SK-N-SH (cell line): ENCODE data around the gene MAPK10. TPM values are rescaled to one million over a fixed set of nuclear protein-coding genes. Genes with fewer than 3 reads are reported as not detected.
"Not testable (repeated sequence)": the region's sequence is repeated elsewhere in the genome, so short reads cannot be mapped to it uniquely, and the experiment has no call there.

ENCODE experiments used
- CTCF ChIA-PET: fragments of 300-600, 350-600 bp; formaldehyde crosslinking; extraction: SDS; loops from one replicate; lab custom pipeline; 2021; lab: Yijun Ruan, JAX
- POLR2A ChIA-PET: fragments of 350-600 bp; sonication (Branson Sonifier 250); formaldehyde crosslinking; extraction: SDS; loops from one replicate; lab custom pipeline; 2020; ENCODE audit warnings: antibody characterized with exemption, inconsistent platforms; lab: Yijun Ruan, JAX
- DNase-seq: peaks from one replicate; pipeline ENCODE4 v3.0.0; 2012
- H2AFZ ChIP-seq: fragments of 200-600 bp; sonication (generic); 2 replicates; pipeline ENCODE4 v1.8.1; 2016; ENCODE audit warnings: antibody characterized with exemption, mild to moderate bottlenecking, low read depth
- H3F3A ChIP-seq: fragments of 200-600 bp; sonication (generic); replicated peaks from 2 replicates; pipeline ENCODE3; 2016; ENCODE audit warnings: antibody characterized with exemption, mild to moderate bottlenecking; ENCODE audit not compliant: insufficient read depth
- H3K27ac ChIP-seq, 2 experiments: fragments of 200-500 bp in 1 of 2; fragments of 200-600 bp in 1 of 2; sonication (Bioruptor generic) in 1 of 2; sonication (generic), shearing (Covaris generic) in 1 of 2; 2 replicates each; pipeline versions ENCODE4 v1.5.1 to v1.6.1; 2014 to 2016; ENCODE audit warnings: low read depth in 2 of 2, inconsistent platforms in 1 of 2, low read length in 1 of 2, mild to moderate bottlenecking in 1 of 2, mixed read lengths in 1 of 2
- H3K27me3 ChIP-seq: fragments of 200-600 bp; sonication (generic), shearing (Covaris generic); 2 replicates; pipeline ENCODE4 v1.6.1; 2016; ENCODE audit warnings: mixed run types; ENCODE audit not compliant: insufficient read depth
- H3K36me3 ChIP-seq, 2 experiments: fragments of 200-500 bp in 1 of 2; fragments of 200-600 bp in 1 of 2; sonication (Bioruptor generic) in 1 of 2; sonication (generic) in 1 of 2; replicated peaks in 1 of 2; 2 replicates each; pipeline versions ENCODE3 to v1.5.1; 2014 to 2016; ENCODE audit warnings: low read length in 1 of 2, mild to moderate bottlenecking in 1 of 2; ENCODE audit not compliant: insufficient read depth in 2 of 2, control insufficient read depth in 1 of 2
- H3K4me1 ChIP-seq, 2 experiments: fragments of 200-500 bp in 1 of 2; fragments of 200-600 bp in 1 of 2; sonication (Bioruptor generic) in 1 of 2; sonication (generic), shearing (Covaris generic) in 1 of 2; 2 replicates each; pipeline versions ENCODE4 v1.5.1 to v1.6.1; 2014 to 2016; ENCODE audit warnings: low read depth in 1 of 2, low read length in 1 of 2, mixed run types in 1 of 2; ENCODE audit not compliant: insufficient read depth in 2 of 2, control insufficient read depth in 1 of 2
- H3K4me2 ChIP-seq: fragments of 200-600 bp; sonication (generic), shearing (Covaris generic); 2 replicates; pipeline ENCODE4 v1.6.1; 2017; ENCODE audit warnings: mixed run types
- H3K4me3 ChIP-seq, 2 experiments: fragments of 200-500 bp in 1 of 2; fragments of 200-600 bp in 1 of 2; sonication (Bioruptor generic) in 1 of 2; sonication (generic), shearing (Covaris generic) in 1 of 2; 2 replicates each; pipeline versions ENCODE4 v1.5.1 to v1.8.1; 2014 to 2016; ENCODE audit warnings: low read depth in 2 of 2, inconsistent platforms in 1 of 2, low read length in 1 of 2, mild to moderate bottlenecking in 1 of 2, mixed read lengths in 1 of 2, moderate library complexity in 1 of 2
- H3K79me2 ChIP-seq: fragments of 200-600 bp; sonication (generic); 2 replicates; pipeline ENCODE4 v1.8.1; 2017; ENCODE audit warnings: mild to moderate bottlenecking; ENCODE audit not compliant: insufficient read depth
- H3K9ac ChIP-seq: fragments of 200-600 bp; sonication (generic); 2 replicates; pipeline ENCODE4 v1.6.1; 2017; ENCODE audit warnings: mixed run types
- H3K9me2 ChIP-seq: fragments of 200-600 bp; sonication (generic); 2 replicates; pipeline ENCODE4 v1.6.1; 2017; ENCODE audit warnings: mixed run types
- H3K9me3 ChIP-seq: fragments of 200-600 bp; sonication (generic); 2 replicates; pipeline ENCODE4 v1.6.1; 2017; ENCODE audit warnings: mixed run types, mild to moderate bottlenecking, moderate library complexity
- H4K20me1 ChIP-seq: fragments of 200-600 bp; sonication (generic); 2 replicates; pipeline ENCODE4 v1.6.1; 2017; ENCODE audit warnings: mild to moderate bottlenecking, mixed run types; ENCODE audit not compliant: insufficient read depth
- CHD2 ChIP-seq: fragments of 150-350 bp; IDR thresholded peaks from 2 replicates; pipeline ENCODE4 v1.6.1; 2018; ENCODE audit warnings: low read length; ENCODE audit not compliant: partially characterized antibody
- ELF1 ChIP-seq: IDR thresholded peaks from 2 replicates; pipeline ENCODE4 v1.4.0; 2012
- FOXM1 ChIP-seq: IDR thresholded peaks from 2 replicates; pipeline ENCODE4 v1.4.0; 2012; ENCODE audit warnings: low read depth, mild to moderate bottlenecking
- GATA2 ChIP-seq: sonication (generic); formaldehyde crosslinking; IDR thresholded peaks from 2 replicates; pipeline ENCODE4 v1.5.0; 2020; ENCODE audit warnings: mild to moderate bottlenecking, missing genetic modification reagents
- MAX ChIP-seq: IDR thresholded peaks from 2 replicates; pipeline ENCODE4 v1.4.0; 2012; ENCODE audit warnings: low read depth
- MEF2A ChIP-seq: IDR thresholded peaks from 2 replicates; pipeline ENCODE4 v1.4.0; 2012; ENCODE audit warnings: low read depth, borderline replicate concordance
- MXI1 ChIP-seq: IDR thresholded peaks from 2 replicates; pipeline ENCODE4 v1.6.1; 2012; ENCODE audit warnings: mild to moderate bottlenecking, low read depth, low read length, improper control_type of control experiment
- SMC3 ChIP-seq: IDR thresholded peaks from 2 replicates; pipeline ENCODE4 v1.6.1; 2012; ENCODE audit warnings: low read depth, low read length, improper control_type of control experiment
- USF1 ChIP-seq: IDR thresholded peaks from 2 replicates; pipeline ENCODE4 v1.4.0; 2012; ENCODE audit warnings: low read depth, borderline replicate concordance
- WGBS: methylation state at CpG from one replicate; pipeline ENCODE4 v1.1.6; 2017; ENCODE audit warnings: low lambda C conversion rate; 5-methylcytosine and 5-hydroxymethylcytosine counted together
- polyA plus RNA-seq, 3 experiments: library from polyadenylated mRNA; depleted of rRNA; stranded (reverse); fragments of >200 nt; gene quantifications; 2 replicates each; pipeline ENCODE4 v1.2.3, GENCODE V29; 2012
- TF ChIP-seq, protein P1 (sequence below): IDR thresholded peaks from 2 replicates; pipeline ENCODE4 v1.4.0; 2012; ENCODE audit warnings: low read depth, borderline replicate concordance
- TF ChIP-seq, protein P2 (sequence below): IDR thresholded peaks from 2 replicates; pipeline ENCODE4; 2012

The MAPK10 gene
- polyA plus RNA-seq, 1 of the 3 experiments (the other 2 are of a cell fraction), result 8.1 TPM

DNA sequence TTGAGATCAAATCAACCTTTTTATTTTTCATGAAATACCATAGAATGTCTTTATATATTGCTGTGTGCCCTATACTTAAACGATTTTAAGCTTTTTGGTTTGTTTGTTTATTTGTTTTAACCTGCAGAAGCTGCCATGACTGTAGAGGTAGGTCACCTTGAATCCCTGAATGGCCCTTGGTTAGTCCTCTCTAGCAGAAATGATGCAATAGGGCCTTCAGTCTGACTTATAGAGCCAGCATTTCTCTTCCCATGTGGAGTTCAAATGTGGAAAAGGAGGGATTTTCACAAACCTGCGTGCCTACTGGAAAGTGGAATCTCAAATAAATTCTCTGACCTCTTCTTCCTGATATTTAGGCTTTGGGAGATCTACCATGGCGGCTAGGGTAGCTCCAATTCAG, 327.9 kb downstream of the MAPK10 start:
- Histone ChIP-seq H3K36me3 (peaks cover 0 to 3% of the 10 kb centered on the region in 2 experiments), H3K27me3 (no peaks in the 10 kb centered on the region), H3K9me2 (no peaks in the 10 kb centered on the region), H3K4me2 (no peak overlapping the region), H2AFZ (no peak overlapping the region), H3K79me2 (no peaks in the 10 kb centered on the region), H3K27ac (peak overlapping the region; percentile 22 to 79; a peak in 3 of 4 replicates), H3K4me3 (no peak overlapping the region), H3K9ac (no peak overlapping the region), H3K4me1 (peaks cover 10 to 19% of the 10 kb centered on the region in 2 experiments; a peak in 3 of 4 replicates), H3K9me3 (no peaks in the 10 kb centered on the region), H3F3A (peaks cover 11% of the 10 kb centered on the region), H4K20me1 (no peaks in the 10 kb centered on the region)
- WGBS, result 80% methylated on average over 3 of the region's 3 CpGs
- DNase-seq, result no peak
- no peak for TF ChIP-seq MXI1
- TF ChIP-seq, protein P1, sequence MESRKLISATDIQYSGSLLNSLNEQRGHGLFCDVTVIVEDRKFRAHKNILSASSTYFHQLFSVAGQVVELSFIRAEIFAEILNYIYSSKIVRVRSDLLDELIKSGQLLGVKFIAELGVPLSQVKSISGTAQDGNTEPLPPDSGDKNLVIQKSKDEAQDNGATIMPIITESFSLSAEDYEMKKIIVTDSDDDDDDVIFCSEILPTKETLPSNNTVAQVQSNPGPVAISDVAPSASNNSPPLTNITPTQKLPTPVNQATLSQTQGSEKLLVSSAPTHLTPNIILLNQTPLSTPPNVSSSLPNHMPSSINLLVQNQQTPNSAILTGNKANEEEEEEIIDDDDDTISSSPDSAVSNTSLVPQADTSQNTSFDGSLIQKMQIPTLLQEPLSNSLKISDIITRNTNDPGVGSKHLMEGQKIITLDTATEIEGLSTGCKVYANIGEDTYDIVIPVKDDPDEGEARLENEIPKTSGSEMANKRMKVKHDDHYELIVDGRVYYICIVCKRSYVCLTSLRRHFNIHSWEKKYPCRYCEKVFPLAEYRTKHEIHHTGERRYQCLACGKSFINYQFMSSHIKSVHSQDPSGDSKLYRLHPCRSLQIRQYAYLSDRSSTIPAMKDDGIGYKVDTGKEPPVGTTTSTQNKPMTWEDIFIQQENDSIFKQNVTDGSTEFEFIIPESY, result no peak
- CTCF ChIA-PET, result interaction anchor here (1.1 to 3.7 kb wide), 5 partner anchors 10 to 235 kb away, joined by 3 to 24 read pairs (median 6); no protein-coding TSS in a partner anchor
- POLR2A ChIA-PET, result no interaction called here

- WGBS, result 84% methylated on average over 8 of the region's 8 CpGs
- H3K36me3 ChIP-seq, result peaks cover 0 to 3% of the 10 kb centered on the region in 2 experiments
These were observed 333.1 kb downstream of the MAPK10 start for GRCh38 chr4:86026720-86027119.

DNA sequence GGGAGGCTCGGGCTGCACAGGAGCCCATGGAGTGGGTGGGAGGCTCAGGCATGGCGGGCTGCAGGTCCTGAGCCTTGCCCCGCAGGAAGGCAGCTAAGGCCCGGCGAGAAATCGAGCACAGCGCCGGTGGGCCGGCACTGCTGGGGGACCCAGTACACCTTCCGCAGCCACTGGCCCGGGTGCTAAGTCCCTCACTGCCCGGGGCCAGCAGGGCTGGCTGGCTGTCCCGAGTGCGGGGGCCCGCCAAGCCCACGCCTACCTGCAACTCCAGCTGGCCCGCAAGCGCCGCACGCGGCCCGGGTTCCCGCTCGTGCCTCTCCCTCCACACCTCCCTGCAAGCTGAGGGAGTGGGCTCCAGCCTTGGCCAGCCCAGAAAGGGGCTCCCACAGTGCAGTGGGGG, 338.2 kb downstream of the MAPK10 start:
- H3K4me2 ChIP-seq, H3K9ac ChIP-seq, H3K9me3 ChIP-seq, H3F3A ChIP-seq, H3K27ac ChIP-seq, POLR2A ChIA-PET, H3K79me2 ChIP-seq, DNase-seq, H2AFZ ChIP-seq, H3K4me3 ChIP-seq, H3K9me2 ChIP-seq, H4K20me1 ChIP-seq, H3K4me1 ChIP-seq, H3K36me3 ChIP-seq, H3K27me3 ChIP-seq: not testable (repeated sequence)
- WGBS, result no CpG with 5 or more reads among the region's 24 CpGs
- CTCF ChIA-PET, result interaction anchor here (1.0 to 1.4 kb wide), 3 partner anchors 11 to 573 kb away, joined by 3 to 6 read pairs (median 4); no protein-coding TSS in a partner anchor

More at GRCh38 chr4:86026720-86027119, 333.1 kb downstream of the MAPK10 start:
- Histone ChIP-seq H3K9ac (no peak overlapping the region), H4K20me1 (no peaks in the 10 kb centered on the region), H3F3A (no peaks in the 10 kb centered on the region), H3K9me2 (no peaks in the 10 kb centered on the region), H2AFZ (no peak overlapping the region), H3K27ac (no peak overlapping the region), H3K27me3 (no peaks in the 10 kb centered on the region), H3K4me1 (no peaks in the 10 kb centered on the region), H3K79me2 (no peaks in the 10 kb centered on the region), H3K4me3 (no peak overlapping the region), H3K4me2 (no peak overlapping the region), H3K9me3 (no peaks in the 10 kb centered on the region)
- CTCF ChIA-PET, result interaction anchor here (2.2 kb wide), 1 partner anchor 230 kb away, joined by 8 read pairs; no protein-coding TSS in a partner anchor
- POLR2A ChIA-PET, result no interaction called here
- DNase-seq, result no peak
- TF ChIP-seq CHD2 (no peak), USF1 (no peak), SMC3 (no peak), MAX (no peak), GATA2 (CRISPR knock-in tag) (no peak), MEF2A (no peak), FOXM1 (no peak), MXI1 (no peak), ELF1 (no peak)
- TF ChIP-seq, protein P2, sequence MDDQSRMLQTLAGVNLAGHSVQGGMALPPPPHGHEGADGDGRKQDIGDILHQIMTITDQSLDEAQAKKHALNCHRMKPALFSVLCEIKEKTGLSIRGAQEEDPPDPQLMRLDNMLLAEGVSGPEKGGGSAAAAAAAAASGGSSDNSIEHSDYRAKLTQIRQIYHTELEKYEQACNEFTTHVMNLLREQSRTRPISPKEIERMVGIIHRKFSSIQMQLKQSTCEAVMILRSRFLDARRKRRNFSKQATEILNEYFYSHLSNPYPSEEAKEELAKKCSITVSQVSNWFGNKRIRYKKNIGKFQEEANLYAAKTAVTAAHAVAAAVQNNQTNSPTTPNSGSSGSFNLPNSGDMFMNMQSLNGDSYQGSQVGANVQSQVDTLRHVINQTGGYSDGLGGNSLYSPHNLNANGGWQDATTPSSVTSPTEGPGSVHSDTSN, result no peak
